IPS-NIHi11 (cell line): Measurements from ENCODE around the gene TUBB2A.

Experiments
- DNase-seq: peaks from one replicate; pipeline ENCODE4 v3.0.0; 2012; ENCODE audit warnings: mixed read lengths, low spot score

TUBB2A gene

DNA sequence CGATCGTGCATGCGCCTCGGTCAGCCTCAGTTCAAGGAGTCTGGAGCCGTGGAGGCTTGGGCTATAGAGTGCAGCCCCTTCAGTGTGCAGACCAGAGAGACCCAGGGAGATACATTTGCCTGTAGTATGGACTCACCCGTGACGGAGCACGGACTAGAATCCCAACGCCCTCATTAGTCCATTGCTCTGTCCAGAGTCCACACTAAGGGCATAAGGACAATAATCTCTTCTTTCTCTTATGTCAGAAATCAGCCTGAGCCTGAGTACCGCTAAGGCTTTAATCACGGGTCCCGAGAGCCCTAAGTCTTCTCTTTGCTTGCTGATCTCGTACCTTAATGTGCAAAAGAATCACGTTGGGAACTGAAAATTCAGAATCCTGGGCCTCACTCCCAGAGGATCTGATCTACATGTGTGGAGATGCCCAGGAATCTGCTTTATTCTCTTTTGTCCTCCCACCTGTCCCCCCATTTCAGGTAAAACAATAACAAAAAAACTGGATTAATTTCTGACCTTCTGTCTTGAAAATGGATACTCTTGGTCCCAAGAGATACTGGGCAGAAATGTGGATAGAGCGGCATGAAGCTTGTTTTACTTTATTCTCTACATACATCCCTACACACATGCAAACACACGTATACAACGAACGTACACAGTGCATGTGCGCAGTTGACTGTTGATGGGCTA, 38.2 kb downstream of the TUBB2A start:
- DNase-seq = no peak

DNA sequence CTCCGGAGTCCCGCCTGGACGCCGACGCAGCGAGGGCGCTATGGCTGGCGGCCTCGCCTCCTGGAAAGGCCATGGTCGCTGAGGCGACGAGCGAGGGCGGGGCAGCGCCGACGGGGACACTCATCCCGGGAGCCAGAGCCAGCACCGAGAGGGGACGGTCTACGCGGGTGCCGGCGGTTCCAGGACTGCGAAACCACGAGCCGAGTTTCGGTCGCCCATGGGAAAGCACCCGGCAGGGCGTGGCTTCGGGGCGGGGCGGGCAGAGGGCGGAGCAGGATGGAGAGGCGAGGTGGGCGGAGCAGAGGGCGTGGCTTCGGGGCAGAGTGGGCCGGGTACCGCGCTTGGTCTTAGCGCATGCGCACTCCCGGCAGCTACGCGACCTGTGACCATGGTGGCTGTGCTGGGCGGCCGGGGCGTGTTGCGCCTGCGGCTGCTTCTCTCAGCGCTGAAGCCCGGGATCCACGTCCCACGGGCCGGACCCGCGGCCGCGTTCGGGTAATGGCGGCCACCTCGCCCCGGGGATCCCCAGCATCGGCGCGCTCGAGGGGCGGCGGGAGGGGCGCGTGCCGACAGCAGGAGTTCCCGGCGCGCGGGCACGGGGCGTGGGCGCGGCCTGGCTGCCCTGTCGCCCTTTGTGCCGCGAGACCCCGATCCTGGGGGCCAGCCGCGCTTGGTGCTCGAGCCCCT, 38.8 kb downstream of the TUBB2A start, which contains the start of gene BPHL:
Gene BPHL, plus strand, starts transcription at position 359 of the 687 bp plus-strand sequence. Its CDS starts 30 bp downstream, at position 389.
- peak; percentile 99 for DNase-seq

DNA sequence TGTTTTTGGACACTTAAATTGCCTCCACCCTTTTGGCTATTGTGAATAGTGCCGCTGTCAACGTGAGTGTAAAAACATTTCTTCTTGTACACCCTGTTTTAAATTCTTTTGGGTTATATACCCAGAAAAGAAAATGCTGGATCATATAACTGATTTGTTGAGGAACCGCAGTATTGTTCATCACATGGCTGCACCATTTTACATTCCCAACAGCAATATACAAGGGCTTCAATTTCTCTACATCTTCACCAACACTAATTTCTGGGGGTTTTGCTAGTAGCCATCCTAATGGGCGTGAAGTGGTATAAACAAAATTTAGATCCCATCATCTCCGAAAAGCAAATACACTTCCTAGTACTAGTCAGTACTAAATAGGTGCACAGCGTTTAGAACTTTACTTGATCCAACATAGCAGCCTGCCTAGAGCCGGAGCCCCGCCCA, 39.4 kb downstream of the TUBB2A start:
- no peak for DNase-seq

DNA sequence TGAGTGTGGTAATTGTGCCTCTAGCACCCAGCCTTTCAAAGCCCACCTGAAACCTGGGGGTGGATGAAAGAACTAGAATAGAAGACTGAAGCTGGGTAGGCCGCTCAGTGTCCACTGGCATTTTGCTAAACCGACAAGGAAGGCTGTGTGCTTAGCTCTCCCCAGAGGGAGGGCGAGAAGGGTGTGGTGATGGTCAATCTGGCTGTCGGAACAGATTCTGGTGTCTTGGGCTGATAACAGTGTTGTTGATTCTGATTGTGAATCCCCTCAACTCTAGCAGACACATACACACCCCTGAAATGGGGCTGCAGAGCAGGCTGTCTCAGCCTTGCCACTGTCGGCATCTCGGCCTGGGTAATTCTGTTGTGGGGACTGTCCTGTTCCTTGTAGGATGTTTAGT, 43.0 kb downstream of the TUBB2A start:
- DNase-seq = no peak

DNA sequence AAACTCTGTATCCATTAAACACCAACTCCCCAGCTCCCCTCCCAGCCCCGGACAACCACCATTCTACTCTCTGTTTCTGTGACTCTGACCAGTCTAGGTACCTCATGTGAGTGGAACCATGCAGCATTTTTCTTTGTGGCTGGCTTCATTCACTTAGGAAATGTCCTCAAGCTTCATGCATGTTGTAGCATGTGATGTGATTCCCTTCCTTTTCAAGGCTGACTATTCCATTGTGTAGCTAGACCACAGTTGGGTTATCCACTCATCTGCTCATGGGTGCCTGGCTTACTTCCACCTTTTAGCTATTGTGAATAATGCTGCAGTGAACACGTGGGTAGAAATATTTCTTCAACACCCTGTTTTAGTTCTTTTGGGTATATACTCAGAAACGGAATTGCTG, 47.6 kb downstream of the TUBB2A start:
- DNase-seq = no peak

GRCh38 chr6:3108746-3109414, 48.5 kb downstream of the TUBB2A start:
- no peak for DNase-seq
